Upper lobe of left lung (tissue), 6 donors: ENCODE data around the gene SEMA5A. TPM values are rescaled to one million over a fixed set of nuclear protein-coding genes. Genes with fewer than 3 reads are reported as not detected.

Experiments
- ATAC-seq, 2 donors: fragments of 200-7000 bp; cut with Tn5 transposase; one replicate each; pipeline ENCODE4 v1.9.1; 2022; ENCODE audit warnings: mild to moderate bottlenecking in 2 of 2, moderate library complexity in 2 of 2; ENCODE audit not compliant: low FRiP score in 2 of 2
- DNase-seq, 2 donors: peaks; one replicate each; pipeline ENCODE4 v3.0.0-alpha.2; 2019 to 2020
- H3K27ac ChIP-seq, 4 donors: fragments of 200-600 bp; sonication (generic); one replicate each; pipeline ENCODE4 v1.5.1; 2016 to 2019
- H3K27me3 ChIP-seq, 4 donors: fragments of 200-600 bp; sonication (generic); one replicate each; pipeline ENCODE4 v1.5.1; 2017 to 2019
- H3K36me3 ChIP-seq, 4 donors: fragments of 200-600 bp; sonication (generic); one replicate each; pipeline ENCODE4 v1.5.1; 2016 to 2019
- H3K4me1 ChIP-seq, 4 donors: fragments of 200-600 bp; sonication (generic); one replicate each; pipeline ENCODE4 v1.5.1; 2018 to 2019
- H3K4me3 ChIP-seq, 4 donors: fragments of 200-600 bp; sonication (generic); one replicate each; pipeline ENCODE4 v1.5.1; 2017 to 2019; ENCODE audit warnings: mild to moderate bottlenecking in 2 of 4, moderate library complexity in 1 of 4
- H3K9me3 ChIP-seq, 4 donors: fragments of 200-600 bp; sonication (generic); one replicate each; pipeline ENCODE4 v1.5.1; 2018 to 2019
- CTCF ChIP-seq, 6 experiments: fragments of 450-650 bp in 4 of 6; fragments of 200-600 bp in 2 of 6; sonication (generic) in 2 of 6; IDR thresholded peaks; one replicate each; pipeline ENCODE4 v1.5.1; 2016 to 2019; ENCODE audit warnings: antibody characterized with exemption in 6 of 6
- EP300 ChIP-seq, 4 donors: sonication (generic); formaldehyde crosslinking; IDR thresholded peaks; one replicate each; pipeline ENCODE4 v1.5.1; 2017; ENCODE audit warnings: antibody characterized with exemption in 4 of 4, control low read depth in 2 of 4
- POLR2A ChIP-seq, 4 donors: fragments of 450-650 bp; IDR thresholded peaks; one replicate each; pipeline ENCODE4 v1.5.1; 2016 to 2017; ENCODE audit warnings: antibody characterized with exemption in 4 of 4, mild to moderate bottlenecking in 2 of 4
- POLR2AphosphoS5 ChIP-seq, 2 donors: sonication (generic); formaldehyde crosslinking; IDR thresholded peaks; one replicate each; pipeline ENCODE4 v1.5.1; 2017; ENCODE audit warnings: antibody characterized with exemption in 2 of 2
- WGBS, 2 donors: methylation state at CpG; one replicate each; pipeline ENCODE4 v1.1.5; 2017 to 2018; 5-methylcytosine and 5-hydroxymethylcytosine counted together
- total RNA-seq, 6 donors: library from RNA; depleted of rRNA in 4 of 6; stranded (reverse); fragments of >200 nt in 4 of 6; gene quantifications; one replicate each; pipeline versions ENCODE4 v1.1.0 to v1.2.1, GENCODE V29; 2016 to 2021
- donor health status: DM: no; HTN: no; CAD: no; lungs with moderate emphysema.
- donor health status: DM: no; HTN: yes; CAD: no; lungs with severe emphysema.

Gene SEMA5A
- total RNA-seq, 6 donors from 2014 or later: 5.2 to 40.5 (median 27.5) TPM

DNA sequence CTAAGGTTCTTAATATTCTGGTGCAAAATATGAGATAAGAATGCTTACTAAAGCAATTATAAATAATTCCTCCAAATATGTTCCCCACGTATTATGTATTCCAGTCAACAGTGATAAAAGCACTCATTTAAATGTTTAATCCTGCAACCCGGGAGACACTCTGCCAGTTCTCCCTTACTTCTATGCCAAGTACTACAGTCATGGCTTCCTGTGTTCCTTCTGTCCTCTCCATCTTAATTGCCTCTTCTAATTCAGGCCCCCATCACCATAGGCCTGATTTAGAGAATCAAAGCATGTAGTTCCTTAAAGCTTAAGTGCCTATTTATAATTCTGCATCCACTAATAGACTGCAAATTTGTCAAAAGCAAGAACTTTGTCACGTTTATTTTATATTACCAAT is 474.8 kb downstream of the SEMA5A start:
- no peaks in the 10 kb centered on the region for H3K4me1 ChIP-seq
- ATAC-seq (no peak), DNase-seq (no peak)
- H3K9me3 ChIP-seq: no peaks in the 10 kb centered on the region
- H3K36me3 ChIP-seq: no peaks in the 10 kb centered on the region
- no peak for TF ChIP-seq POLR2AphosphoS5 (IDR thresholded peaks at IDR 0.05)
- no peak for TF ChIP-seq EP300 (IDR thresholded peaks at IDR 0.05)
- TF ChIP-seq POLR2A (IDR thresholded peaks at IDR 0.05): no peak
- TF ChIP-seq CTCF (IDR thresholded peaks at IDR 0.05): no peak
- H3K4me3 ChIP-seq: no peak overlapping the region
- H3K27ac ChIP-seq: no peak overlapping the region
- WGBS, 2 donors: 60 to 64% methylated on average over 3 of the region's 3 CpGs
- H3K27me3 ChIP-seq: no peaks in the 10 kb centered on the region

DNA sequence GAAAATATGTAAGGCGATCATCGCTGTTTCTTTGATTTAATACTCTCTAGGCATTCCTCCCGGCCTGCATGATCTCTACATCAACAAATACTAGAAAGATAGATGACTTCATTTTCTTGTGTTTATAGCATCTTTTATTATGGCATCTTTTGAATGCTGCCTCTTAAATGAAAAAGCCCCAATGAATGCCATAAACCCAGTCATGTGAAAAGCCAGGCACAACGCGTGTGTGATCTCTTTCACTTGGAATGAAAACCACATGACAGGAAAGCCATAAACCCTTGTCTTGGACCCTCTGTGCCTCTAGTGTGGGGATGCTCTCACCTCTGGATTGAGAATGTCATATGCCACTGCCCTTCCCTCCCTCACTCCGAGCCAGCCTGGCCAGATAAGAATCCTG is 476.2 kb downstream of the SEMA5A start:
- H3K36me3 ChIP-seq: no peaks in the 10 kb centered on the region
- H3K4me3 ChIP-seq: no peak overlapping the region
- ATAC-seq (no peak), DNase-seq (no peak)
- no peak overlapping the region for H3K27ac ChIP-seq
- H3K27me3 ChIP-seq: no peaks in the 10 kb centered on the region
- no peaks in the 10 kb centered on the region for H3K9me3 ChIP-seq
- 83 to 87% methylated on average over 5 to 6 of the region's 6 CpGs for WGBS, 2 donors
- no peak for TF ChIP-seq EP300 (IDR thresholded peaks at IDR 0.05)
- no peak for TF ChIP-seq POLR2AphosphoS5 (IDR thresholded peaks at IDR 0.05)
- no peak for TF ChIP-seq POLR2A (IDR thresholded peaks at IDR 0.05)
- no peak for TF ChIP-seq CTCF (IDR thresholded peaks at IDR 0.05)
- H3K4me1 ChIP-seq: no peaks in the 10 kb centered on the region

GRCh38 chr5:9067154-9067553 is 478.7 kb downstream of the SEMA5A start:
- Histone ChIP-seq H3K27ac (no peak overlapping the region), H3K4me3 (no peak overlapping the region), H3K9me3 (no peaks in the 10 kb centered on the region), H3K27me3 (no peaks in the 10 kb centered on the region), H3K4me1 (peaks cover 0 to 13% (median 4%) of the 10 kb centered on the region in 4 donors), H3K36me3 (no peaks in the 10 kb centered on the region)
- DNase-seq: no peak
- 47 to 69% methylated on average over 2 of the region's 2 CpGs for WGBS, 2 donors
- no peak for ATAC-seq
- TF ChIP-seq POLR2AphosphoS5 (IDR thresholded peaks at IDR 0.05) (no peak), EP300 (IDR thresholded peaks at IDR 0.05) (no peak), CTCF (IDR thresholded peaks at IDR 0.05) (no peak), POLR2A (IDR thresholded peaks at IDR 0.05) (no peak)

DNA sequence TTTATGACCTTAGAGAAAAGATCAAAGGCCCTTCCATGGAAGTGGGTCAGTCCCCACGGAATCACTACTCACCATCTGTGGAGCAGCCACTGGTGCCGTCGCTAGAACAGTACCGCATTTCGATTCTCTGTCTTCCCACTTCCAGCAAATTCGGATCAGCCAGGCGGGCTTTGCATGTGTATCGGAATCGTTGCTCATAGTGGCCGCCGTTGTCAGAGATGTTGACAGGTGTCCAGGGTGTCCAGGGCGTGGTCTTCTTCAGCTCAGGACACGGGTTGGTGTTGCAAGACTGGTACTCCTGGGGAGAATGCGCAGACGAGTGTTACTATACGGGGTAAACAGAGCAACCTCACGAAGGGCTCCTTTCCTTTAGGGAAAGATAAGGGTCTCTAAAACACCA is 479.5 kb downstream of the SEMA5A start:
- ATAC-seq (no peak), DNase-seq (no peak)
- Histone ChIP-seq H3K9me3 (no peaks in the 10 kb centered on the region), H3K27ac (no peak overlapping the region), H3K4me3 (no peak overlapping the region), H3K27me3 (no peaks in the 10 kb centered on the region), H3K36me3 (no peaks in the 10 kb centered on the region), H3K4me1 (peaks cover 0 to 13% (median 5%) of the 10 kb centered on the region in 4 donors)
- WGBS, 2 donors: 83 to 87% methylated on average over 16 to 17 of the region's 17 CpGs
- TF ChIP-seq CTCF (IDR thresholded peaks at IDR 0.05): no peak
- no peak for TF ChIP-seq POLR2A (IDR thresholded peaks at IDR 0.05)
- TF ChIP-seq POLR2AphosphoS5 (IDR thresholded peaks at IDR 0.05): no peak
- no peak for TF ChIP-seq EP300 (IDR thresholded peaks at IDR 0.05)

DNA sequence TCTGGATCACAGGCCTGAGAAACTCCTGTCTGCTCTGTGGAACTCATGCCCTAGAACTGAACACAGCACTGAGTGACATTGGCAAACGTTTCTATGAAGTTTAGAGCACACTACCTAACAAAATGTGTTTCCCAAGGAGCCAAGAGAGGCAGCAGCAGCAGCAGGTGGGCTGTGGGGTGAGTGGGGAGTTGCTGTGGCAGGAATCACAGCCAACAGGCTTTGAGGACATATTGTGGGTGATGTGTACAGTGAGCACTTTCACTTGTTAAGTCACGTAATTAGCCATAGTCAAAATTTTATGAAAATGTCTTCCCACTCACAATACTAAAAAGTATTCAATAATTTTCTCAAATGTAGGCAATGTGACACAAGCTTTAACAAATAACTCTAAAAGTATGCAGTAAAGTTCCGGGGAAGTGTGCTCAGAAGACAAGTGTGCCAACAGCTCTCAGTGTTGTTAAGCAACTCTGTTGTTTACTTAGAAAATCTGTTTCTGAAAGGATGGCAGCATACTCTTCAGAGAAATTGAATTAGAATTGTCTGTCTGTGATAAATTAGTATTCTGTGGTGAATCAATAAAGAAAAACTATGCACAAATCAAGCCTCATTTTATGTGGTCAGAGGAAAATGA is 482.1 kb downstream of the SEMA5A start:
- H3K36me3 ChIP-seq: no peaks in the 10 kb centered on the region
- no peak overlapping the region for H3K4me3 ChIP-seq
- TF ChIP-seq POLR2AphosphoS5 (IDR thresholded peaks at IDR 0.05) (no peak), CTCF (IDR thresholded peaks at IDR 0.05) (no peak), POLR2A (IDR thresholded peaks at IDR 0.05) (no peak), EP300 (IDR thresholded peaks at IDR 0.05) (no peak)
- peaks cover 0 to 18% (median 9%) of the 10 kb centered on the region in 4 donors for H3K4me1 ChIP-seq
- DNase-seq (no peak), ATAC-seq (no peak)
- H3K9me3 ChIP-seq: no peaks in the 10 kb centered on the region
- peak overlapping the region; percentile 44 to 68 (median 57) for H3K27ac ChIP-seq
- no peaks in the 10 kb centered on the region for H3K27me3 ChIP-seq
- WGBS, 2 donors: 37 to 43% methylated on average over 3 of the region's 3 CpGs
